Fibroblast of pulmonary artery (primary cell): ENCODE measurements around the gene CTTN.

ENCODE experiments used
- DNase-seq: peaks from one replicate; pipeline ENCODE4 v3.0.0-alpha.2; 2010; ENCODE audit warnings: low read depth
- H3K4me3 ChIP-seq: replicated peaks from 2 replicates; pipeline ENCODE4 v1.5.1; 2011; ENCODE audit warnings: low read depth, mild to moderate bottlenecking, control low read depth, low read length, moderate library complexity
- CTCF ChIP-seq: IDR thresholded peaks from 2 replicates; pipeline ENCODE4 v1.5.1; 2011; ENCODE audit warnings: mild to moderate bottlenecking, control low read depth, low read length, inconsistent platforms; ENCODE audit errors: missing control alignments

The CTTN gene

GRCh38 chr11:70364745-70365543 is 33.4 kb upstream of the CTTN start:
- TF ChIP-seq CTCF = no peak
- no peak overlapping the region for H3K4me3 ChIP-seq
- DNase-seq = no peak

GRCh38 chr11:70365544-70365927 is 32.8 kb upstream of the CTTN start:
- DNase-seq = no peak
- no peak for TF ChIP-seq CTCF
- no peak overlapping the region for H3K4me3 ChIP-seq

GRCh38 chr11:70367071-70367470 is 31.3 kb upstream of the CTTN start:
- TF ChIP-seq CTCF = no peak
- no peak for DNase-seq
- H3K4me3 ChIP-seq = no peak overlapping the region

- no peak for DNase-seq
- H3K4me3 ChIP-seq = no peak overlapping the region
- no peak for TF ChIP-seq CTCF
Measured at GRCh38 chr11:70368961-70369360, 29.4 kb upstream of the CTTN start.

GRCh38 chr11:70371241-70371640 is 27.1 kb upstream of the CTTN start:
- DNase-seq = no peak
- no peak overlapping the region for H3K4me3 ChIP-seq
- no peak for TF ChIP-seq CTCF

GRCh38 chr11:70372076-70372475 is 26.3 kb upstream of the CTTN start:
- no peak overlapping the region for H3K4me3 ChIP-seq
- no peak for DNase-seq
- TF ChIP-seq CTCF = no peak

- H3K4me3 ChIP-seq = no peak overlapping the region
- TF ChIP-seq CTCF = no peak
- no peak for DNase-seq
Measured at GRCh38 chr11:70376621-70377020, 21.7 kb upstream of the CTTN start.
